PC-9 (cell line): ENCODE measurements around the gene CNTN5.

Experiments
- CTCF ChIP-seq: fragments of 200-600 bp; sonication (generic); conservative IDR thresholded peaks from 2 replicates; pipeline ENCODE4 v1.6.1; 2017; ENCODE audit warnings: mixed run types, antibody characterized with exemption, mild to moderate bottlenecking, moderate library complexity
- EZH2 ChIP-seq: fragments of 200-600 bp; sonication (generic); IDR thresholded peaks from 2 replicates; pipeline ENCODE4 v1.8.0; 2017; ENCODE audit warnings: antibody characterized with exemption, low read depth

- no peak for TF ChIP-seq EZH2
- TF ChIP-seq CTCF: no peak
These were observed 895.3 kb downstream of the CNTN5 start for GRCh38 chr11:99916078-99916477.
